ENCODE measurements around the gene SAMD14.

Gene SAMD14

DNA sequence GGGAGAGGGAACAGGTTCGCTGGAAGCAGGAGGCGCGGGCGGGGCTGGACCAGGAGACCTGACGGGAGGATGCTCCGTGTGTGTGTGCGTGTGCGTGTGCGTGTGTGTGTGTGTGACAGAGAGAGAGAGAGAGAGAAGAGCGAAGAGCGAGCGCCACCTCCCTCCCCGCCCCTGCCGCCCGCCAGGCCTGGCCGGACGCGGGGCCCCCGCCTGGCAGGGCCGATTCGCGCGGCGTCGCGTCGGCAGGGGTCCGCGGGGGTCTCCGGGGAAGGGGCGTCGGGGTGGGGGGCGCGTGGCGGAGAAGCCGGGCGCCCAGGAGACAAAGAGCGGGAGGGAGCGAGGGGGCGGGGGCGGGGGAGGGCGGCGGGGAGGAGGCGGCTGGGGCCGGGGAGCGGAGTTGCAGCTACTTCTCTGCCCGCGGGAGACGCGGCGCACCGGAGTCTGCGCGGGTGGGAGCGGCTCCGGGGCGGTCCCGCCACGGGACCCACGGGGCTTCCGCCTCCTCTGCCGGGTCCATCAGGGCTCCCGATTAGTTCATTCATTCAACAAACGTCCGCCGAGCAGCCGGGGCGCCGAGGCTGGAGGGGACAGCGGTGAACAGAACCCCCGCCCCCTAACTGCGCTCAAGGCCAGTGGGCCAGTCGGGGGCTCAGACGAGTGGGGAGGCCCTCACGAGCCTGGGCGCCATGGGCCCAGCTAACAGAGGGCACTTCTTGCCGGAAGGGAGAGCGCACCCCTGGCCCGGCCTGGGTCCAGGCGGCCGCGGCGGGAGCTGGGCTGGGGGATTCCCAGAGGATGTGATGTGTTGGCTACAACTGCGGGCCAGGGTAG, at the start of gene SAMD14:
SAMD14 (minus strand) TSS at position 433 of the 831 bp plus-strand sequence. CDS start 5,201 bp downstream, outside the sequence.
- peak; percentile 73 for DNase-seq (ENCODE audit: low spot score)

DNA sequence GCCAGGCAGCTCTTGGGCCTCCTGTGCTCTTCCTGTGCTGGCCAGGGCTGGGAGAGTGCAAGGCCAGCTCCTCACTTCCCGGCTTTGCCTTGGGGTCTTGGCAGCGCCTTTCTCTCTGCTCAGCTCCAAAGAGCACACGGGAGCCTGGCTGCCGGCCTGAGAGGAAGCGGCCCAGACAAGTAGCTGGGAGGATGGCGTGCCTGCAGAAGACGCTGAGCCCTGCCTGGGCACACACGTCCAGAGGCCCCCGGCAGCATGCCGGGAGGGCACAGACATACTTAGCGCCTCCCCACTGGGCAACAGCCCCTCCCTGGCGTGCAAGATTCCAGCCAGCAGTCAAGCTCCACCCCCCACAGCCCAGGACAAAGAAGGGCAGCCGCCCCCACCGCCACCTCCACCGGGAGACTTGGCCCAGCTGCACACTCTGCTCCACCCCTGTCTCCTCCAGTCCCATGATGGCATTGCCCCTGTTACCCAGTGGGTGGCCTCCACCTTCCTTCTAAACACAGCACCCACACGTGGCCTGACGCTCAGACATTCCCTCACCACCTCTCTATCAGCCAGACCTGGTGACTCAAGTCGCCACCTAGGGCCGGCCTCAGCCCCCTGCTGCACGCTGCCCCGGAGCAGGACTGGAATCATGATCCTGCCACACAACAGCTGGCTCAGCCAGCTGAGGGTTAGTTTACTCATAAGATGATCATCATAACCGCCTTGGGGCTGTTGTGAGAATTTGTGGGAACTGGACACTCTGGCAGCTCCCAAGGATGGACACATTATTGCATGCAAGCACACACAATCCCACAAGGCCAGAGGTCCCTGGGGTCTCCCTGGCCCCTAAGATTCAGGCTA, 48.2 kb upstream of the SAMD14 start:
- peak; percentile 83 for DNase-seq (ENCODE audit: low spot score)

DNA sequence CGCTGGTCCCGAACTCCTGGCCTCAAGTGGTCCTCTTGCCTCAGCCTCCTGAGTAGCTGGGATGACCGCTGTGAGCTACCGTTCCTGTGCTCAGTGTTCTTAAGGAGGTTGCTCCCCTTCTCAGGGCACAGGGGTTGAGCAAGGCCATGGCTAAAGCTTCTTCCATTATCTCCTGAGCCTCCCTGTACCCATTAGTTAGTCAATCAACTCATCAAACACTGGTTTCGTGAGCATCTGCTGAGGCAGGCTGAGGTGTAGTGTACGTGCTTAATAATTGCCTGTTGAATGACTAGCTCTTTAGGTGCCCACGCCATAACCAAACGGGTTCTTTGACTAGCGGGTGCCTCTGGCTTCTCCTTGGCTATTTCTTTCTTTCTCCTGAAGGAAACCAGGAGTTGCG, 47.5 kb upstream of the SAMD14 start:
- no peak for DNase-seq (ENCODE audit: low spot score)

DNA sequence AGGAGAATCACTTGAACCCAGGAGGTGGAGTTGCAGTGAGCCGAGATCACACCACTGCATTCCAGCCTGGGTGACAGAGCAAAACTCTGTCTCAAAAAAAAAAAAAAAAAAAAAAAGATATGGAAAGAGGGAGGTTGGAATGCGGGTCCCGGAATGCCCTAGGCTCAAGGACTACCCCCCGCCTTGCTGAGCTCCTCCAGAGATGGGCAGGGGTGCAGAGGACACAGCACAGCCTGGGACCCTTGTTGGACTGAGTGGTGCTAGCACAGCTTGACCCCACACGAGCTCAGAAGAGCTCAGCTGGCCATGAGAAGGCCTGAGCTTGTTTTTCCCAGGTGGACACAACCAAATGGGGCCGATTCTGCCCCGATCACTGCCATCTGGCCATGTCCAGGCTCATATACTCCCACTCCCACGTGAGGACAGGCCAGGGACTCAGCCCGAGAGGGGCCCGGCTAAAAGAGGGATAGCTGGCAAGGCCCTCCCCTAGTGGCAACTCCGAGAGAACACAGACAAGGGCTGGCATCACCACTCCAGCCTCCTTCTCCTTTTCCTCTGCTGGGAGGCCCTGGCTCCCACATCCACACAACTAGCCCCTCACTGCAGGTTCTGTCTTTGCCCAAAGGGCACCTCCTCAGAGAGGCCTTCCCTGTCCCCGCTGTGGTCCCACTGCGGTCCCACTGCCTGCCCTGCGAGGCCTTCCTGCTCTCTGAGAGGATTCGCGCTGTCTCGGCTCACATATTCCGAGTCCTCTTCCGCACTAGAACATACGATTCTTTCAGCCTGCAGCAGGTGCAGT, 46.8 kb upstream of the SAMD14 start:
- no peak for DNase-seq (ENCODE audit: low spot score)

DNA sequence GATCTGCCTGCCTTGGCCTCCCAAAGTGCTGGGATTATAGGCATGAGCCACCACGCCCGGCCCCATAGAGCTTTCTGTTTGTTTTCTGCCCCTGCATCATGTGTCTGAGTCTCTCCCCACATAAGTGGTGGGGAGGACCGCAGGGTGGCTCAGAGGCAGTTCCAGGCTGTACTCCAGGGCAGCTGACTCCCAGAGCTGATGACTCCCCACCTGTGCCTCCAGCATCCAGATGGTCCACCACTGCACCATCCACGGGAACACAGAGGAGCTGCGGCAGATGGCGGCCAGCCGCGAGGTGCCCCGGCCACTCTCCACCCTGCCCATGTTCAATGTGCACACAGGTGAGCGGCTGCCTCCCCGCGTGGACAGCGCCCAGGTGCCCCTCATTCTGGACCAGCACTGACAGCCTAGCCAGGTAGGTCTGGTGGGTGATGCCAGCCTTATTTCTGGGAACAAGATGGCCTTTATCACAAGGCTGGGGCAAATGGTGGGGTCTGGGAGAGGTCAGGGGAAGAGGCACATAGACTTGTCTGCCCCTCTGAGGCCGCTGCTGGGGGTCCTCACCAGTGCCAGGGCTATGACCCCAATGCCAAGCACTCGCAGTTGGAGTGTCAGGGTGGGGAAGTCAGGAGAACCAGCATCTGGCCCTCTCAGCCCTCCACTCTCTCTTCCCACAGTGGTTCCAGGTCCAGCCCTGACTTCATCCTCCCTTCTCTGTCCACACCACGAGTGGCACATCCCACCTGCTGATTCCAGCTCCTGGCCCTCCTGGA, 45.3 kb upstream of the SAMD14 start:
- DNase-seq (ENCODE audit: low spot score) = no peak

DNA sequence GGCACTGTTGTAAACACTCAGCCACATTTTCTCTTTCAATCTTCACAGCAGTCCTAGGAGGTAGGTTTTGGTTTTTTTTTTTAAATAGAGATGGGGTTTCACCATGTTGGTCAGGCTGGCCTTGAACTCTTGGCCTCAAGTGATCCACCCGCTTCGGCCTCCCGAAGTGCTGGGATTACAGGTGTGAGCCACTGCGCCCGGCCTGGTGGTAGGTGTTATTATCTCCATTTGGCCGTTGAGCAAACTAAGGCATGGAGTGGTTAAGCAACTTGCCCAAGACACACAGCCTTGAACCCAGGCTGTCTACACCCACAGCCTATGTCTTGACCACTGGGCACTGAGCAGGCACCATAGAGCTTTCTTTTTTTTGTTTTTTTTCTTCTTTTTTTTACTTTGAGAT, 44.5 kb upstream of the SAMD14 start:
- no peak for DNase-seq (ENCODE audit: low spot score)

DNA sequence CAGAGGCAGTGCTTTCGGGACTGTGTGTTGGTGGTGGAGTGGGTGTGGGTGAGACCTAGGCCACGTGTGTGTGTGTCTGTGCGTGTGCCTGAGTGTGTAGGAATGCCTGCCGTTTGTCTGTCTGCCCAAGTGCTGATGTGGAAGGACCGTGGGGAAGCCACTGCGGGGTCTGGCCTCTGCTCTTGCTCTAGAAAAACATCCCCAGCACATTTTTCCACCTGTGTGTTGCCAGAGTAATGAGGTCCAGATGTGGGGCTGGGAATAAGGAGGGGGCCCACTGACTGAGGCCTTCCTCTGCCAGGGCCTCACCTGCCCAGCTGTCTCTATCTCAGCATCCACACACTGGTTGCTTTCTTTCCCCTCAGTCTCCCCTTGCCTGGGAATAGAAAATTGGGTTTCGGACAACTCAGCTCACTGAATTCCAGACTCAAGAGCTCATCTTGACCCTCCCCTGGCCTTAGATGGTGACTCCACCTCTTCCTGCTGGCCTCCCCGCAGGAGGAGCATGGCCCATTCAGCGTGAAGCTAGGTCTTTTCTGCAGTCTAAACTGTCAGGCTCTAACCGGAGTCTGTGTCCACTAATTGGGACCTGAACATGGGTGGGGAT, 43.5 kb upstream of the SAMD14 start:
- DNase-seq (ENCODE audit: low spot score) = peak; percentile 86

DNA sequence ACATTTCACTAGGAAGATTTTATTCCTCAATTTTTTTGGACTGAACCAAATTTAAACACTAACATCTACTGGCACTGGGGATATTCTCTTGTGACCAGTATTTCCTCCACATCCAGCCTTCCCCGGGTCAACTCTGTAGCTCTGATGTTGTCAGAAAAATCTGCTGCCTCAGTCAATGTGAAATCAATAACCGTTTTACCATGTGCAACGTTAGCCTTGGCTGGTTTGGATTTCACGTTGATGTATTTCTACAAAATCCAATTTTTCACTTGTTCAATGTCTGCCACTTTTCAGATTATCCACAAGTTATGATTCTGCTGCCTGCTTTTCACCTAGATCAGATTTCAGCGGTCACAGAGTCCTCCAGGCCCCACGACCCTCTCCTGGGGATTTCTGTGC, 43.0 kb upstream of the SAMD14 start:
- DNase-seq (ENCODE audit: low spot score) = no peak

DNA sequence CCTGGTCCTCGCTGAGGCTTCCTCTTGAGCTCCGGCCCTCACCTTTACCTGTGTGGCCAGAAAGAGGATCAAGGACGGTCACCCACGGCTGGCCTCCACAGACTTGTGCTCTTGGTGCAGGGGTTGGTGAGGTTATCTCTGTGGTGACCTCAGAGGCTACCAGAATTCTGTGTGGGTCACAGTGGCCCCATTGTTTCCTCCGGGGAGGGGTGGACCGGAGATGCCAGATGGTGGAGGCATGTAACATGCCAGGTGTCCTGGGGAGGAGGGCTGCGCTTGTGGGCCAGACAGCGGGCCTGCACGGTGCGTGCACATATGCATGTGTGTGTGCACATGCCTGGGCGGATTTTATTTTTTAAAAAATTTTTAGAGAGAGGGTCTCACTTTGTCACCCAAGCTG, 42.2 kb upstream of the SAMD14 start:
- DNase-seq (ENCODE audit: low spot score) = no peak

DNA sequence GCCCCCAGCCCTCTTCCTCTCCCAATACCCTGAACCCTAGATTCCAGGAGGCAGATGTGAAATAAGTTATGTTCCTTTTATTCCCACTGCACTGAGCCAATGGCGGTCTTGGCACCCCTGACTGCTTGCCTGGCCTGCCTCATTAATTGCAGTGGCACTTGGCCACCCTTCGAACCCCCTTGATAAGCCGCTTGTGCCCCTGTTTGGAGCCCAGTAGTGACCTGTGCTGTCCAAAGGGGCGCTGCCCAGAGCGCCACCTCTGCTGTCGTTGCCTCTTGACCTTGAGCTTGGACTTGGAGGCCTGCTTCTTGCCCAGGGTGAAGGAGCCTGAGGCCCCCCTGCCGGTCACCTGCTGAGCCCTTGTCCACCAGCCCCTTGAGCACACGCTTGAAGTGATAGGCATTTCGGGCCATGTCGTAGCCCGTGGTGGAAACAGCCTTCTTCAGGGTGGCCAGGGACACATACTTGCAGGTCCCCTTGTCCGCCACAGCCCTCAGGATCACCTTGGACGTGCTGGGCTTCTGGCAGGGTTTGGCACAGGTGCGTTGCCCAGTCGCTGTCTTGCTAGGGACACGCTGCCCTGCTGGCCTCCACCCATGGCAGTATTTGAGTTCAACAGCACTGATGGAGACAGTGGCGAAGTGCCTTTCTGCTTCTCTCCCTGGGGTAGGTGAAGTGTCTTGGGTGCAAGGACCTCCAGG, 41.6 kb upstream of the SAMD14 start:
- DNase-seq (ENCODE audit: low spot score) = no peak

DNA sequence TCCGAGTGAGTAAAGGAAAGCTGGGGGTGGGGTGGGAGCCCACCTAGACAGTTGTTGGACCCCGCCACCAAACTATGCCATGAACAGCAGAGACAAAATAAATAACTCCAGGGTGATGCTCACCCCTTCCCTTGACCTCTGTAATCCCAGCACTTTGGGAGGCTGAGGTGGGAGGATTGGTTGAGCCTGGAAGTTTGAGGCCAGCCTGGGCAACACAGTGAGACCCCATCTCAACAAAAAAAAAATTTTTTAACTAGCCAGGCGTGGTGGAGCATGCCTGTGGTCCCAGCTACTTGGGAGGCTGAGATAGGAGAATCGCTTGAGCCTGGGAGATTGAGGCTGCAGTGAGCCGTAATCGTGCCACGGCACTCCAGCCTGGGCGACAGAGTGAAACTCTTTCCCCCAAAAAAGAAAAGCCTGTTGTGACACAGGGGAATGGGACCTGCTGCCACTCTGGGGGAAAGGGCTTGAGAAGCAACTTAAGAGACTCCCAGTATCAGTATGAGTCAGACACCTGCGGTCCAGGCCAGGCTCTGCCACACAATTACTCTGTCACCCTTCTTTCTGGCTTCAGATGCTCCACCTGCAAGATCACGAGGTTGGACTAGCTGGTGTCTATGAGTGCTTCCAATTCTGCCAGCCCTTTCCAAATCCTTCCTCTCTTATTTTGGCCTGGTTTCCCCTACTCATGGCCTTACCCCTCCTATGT, 40.9 kb upstream of the SAMD14 start:
- DNase-seq (ENCODE audit: low spot score) = no peak

DNA sequence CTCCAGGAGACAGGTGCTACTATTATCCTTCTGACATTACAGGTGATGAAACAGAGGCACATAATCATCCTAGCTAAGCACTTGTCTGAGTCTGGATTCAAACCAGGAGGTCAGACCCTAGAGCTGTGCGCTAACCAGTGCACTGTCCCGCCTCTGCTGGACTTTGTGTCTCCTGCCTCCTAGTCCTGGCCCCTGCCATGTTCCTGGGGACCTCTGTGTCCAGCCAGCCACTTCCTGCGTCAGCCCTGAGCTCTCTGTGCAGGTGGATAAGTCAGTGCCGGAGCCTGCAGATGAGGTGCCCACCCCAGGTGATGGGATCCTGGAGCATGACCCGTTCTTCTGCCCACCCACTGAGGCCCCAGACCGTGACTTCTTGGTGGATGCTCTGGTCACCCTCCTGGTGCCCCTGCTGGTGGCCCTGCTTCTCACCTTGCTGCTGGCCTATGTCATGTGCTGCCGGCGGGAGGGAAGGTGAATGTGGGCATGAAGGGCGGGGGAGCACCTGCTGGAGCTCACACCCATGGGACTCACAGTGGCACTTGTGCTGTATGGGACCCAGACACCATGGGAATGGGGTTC, 40.0 kb upstream of the SAMD14 start:
- DNase-seq (ENCODE audit: low spot score) = no peak

DNA sequence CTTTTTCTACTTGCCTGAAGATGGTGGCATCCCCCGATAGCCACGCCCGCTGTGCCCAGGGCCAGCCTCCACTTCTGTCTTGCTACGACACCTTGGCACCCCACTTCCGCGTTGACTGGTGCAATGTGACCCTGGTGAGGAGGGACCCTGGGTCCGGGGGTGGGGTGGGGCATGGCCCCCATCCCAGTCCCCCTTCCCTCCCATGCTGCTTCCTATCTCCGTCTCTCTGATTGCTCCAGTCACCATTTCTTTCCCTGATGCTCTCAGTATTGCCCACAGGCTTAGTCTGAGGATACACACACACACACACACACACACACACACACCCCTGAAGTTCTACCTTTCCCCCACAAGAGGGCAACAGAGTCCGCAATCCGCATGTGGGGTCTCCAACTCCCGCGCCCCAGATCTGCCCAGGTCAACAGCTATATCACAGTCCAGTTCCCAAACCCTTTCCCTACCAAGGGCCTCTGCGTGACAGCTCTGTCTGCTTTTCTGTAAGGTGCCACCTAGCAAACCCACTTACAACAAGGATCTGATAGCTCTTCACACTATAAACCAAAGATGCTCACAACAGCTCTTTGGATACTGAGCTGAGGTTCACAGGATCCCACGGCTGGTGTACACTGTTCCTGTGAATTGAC, 39.3 kb upstream of the SAMD14 start:
- DNase-seq (ENCODE audit: low spot score) = peak; percentile 62

DNA sequence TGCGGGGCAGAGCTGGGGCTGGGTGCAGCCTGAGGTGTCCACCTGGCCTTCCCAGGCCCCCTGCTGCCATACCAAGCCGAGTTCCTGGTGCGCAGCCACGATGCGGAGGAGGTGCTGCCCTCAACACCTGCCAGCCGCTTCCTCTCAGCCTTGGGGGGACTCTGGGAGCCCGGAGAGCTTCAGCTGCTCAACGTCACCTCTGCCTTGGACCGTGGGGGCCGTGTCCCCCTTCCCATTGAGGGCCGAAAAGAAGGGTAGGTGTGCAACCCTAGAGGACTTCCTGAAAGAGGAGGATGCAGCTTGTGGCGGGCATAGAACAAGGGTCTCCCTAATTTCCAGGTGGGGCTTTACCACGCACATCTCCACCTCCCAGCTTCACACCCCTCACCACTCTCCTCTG, 38.4 kb upstream of the SAMD14 start:
- DNase-seq (ENCODE audit: low spot score) = no peak

DNA sequence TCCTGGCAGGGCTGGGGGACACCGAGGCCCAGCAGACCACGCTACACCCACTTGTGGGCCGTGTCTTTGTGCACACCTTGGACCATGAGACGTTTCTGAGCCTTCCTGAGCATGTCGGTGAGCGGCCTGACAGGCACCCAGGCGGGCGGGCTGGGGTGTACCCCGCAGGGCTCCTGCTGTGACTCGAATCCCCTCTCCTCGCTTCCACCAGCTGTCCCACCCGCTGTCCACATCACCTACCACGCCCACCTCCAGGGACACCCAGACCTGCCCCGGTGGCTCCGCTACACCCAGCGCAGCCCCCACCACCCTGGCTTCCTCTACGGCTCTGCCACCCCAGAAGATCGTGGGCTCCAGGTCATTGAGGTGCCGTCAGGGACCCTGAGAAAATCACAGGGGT, 37.4 kb upstream of the SAMD14 start:
- no peak for DNase-seq (ENCODE audit: low spot score)

DNA sequence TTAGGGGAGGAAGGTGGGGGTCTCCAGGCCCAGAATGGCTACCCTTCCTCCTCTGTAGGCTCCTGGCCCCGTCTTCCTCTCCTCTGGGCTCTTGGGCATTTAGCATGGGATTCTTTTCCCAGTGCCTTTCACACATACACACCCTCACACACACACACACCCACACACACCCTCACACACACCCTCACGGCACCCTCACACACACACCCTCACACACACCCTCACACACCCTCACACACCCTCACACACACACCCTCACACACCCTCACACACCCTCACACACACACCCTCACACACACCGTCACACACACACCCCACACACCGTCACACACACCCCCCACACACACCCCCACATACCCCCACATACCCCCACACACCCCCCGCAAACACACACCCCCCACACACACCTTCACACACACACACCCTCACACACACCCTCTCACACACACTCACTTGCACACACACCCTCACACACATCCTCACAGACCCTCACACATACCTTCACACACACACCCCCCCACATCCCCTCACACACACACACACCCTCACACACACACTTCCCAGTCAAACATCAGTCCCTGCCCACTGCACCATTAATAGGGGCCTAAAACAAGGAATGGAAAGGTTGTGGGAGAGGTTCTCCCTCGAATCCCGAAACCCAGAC, 36.7 kb upstream of the SAMD14 start:
- no peak for DNase-seq (ENCODE audit: low spot score)

DNA sequence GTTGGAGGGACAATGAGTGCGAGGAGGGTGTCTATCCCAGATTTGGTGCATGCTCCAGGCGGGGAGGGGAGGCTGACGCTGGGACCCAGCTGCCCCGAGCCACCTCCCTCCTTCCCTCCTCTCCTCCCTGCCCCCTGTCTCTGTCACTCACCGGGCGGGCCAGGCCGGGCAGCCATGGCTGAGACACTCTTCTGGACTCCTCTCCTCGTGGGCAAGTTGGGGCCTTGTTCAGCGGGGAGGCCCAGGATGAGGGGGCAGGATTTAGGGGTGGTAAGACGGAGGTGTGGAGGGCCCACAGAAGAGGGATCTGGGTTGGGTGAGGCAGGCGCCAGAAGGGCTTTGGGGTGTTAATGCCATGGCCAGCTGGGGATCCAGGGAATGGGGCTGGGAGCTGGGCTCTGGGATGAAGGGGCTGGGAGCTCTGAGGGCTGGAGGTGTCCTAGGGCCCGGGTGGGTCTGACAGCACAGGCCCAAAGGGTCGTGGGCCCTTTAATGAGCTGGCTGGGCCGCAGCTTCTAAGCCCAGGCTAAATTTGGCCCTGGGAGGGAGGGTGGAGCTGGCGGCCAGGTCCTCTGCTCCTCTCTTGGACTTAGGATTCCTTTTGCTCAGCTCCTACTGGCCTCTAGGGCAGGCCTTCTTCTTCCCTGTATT, 36.0 kb upstream of the SAMD14 start, which contains the start of gene SGCA:
SGCA (plus strand) TSS at position 139 of the 651 bp plus-strand sequence; CDS start at position 175, 36 bp downstream.
- DNase-seq (ENCODE audit: low spot score) = no peak

DNA sequence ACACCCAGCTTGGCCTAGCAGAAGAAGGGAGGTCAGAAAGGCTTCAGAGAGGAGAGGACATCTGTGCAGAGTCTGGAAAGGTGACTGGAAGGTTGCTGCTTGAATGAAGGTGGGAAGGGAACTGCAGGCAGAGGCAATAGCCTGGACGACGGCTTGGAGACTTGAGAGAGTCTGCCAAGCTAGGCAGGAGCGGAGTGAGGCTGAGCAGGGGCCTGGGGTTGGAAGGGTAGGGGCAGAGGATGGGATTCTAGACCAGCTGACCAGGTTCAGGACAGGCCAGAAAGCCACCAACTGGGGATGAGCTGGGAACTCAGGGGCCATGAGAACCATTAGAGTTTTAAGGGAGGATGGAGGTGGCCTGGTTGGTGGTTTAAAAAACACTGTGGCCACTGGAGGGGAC, 35.5 kb upstream of the SAMD14 start:
- no peak for DNase-seq (ENCODE audit: low spot score)

All from AG08395 (cell line).